NB4 (cell line): ENCODE data around the gene ISY1.

Source experiments
- DNase-seq: peaks from one replicate; pipeline ENCODE4 v3.0.0; 2010; ENCODE audit warnings: low read depth
- H3K4me3 ChIP-seq: one replicate; pipeline ENCODE4 v1.5.1; 2011; ENCODE audit warnings: mild to moderate bottlenecking, low read depth, low read length, moderate library complexity
- CTCF ChIP-seq: IDR thresholded peaks from one replicate; pipeline ENCODE4 v1.5.1; 2012; ENCODE audit warnings: low read depth, low read length
- MYC ChIP-seq: IDR thresholded peaks from 2 replicates; pipeline ENCODE4 v1.6.1; 2011; ENCODE audit warnings: low read depth, low read length
- POLR2A ChIP-seq: IDR thresholded peaks from 2 replicates; pipeline ENCODE4 v1.6.1; 2011; ENCODE audit warnings: mild to moderate bottlenecking; ENCODE audit not compliant: insufficient read length; ENCODE audit errors: extremely low read depth
- TF ChIP-seq, protein P1 (sequence below): IDR thresholded peaks from 2 replicates; pipeline ENCODE4 v1.6.1; 2011; ENCODE audit warnings: low read depth, low read length

The ISY1 gene

GRCh38 chr3:129106866-129107565 is 53.8 kb downstream of the ISY1 start:
- DNase-seq, result no peak
- TF ChIP-seq POLR2A (no peak), MYC (no peak), CTCF (no peak)
- TF ChIP-seq, protein P1, sequence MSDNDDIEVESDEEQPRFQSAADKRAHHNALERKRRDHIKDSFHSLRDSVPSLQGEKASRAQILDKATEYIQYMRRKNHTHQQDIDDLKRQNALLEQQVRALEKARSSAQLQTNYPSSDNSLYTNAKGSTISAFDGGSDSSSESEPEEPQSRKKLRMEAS, result no peak
- H3K4me3 ChIP-seq, result no peak overlapping the region

- no peak for DNase-seq
- no peak overlapping the region for H3K4me3 ChIP-seq
- TF ChIP-seq POLR2A, result no peak
- TF ChIP-seq, protein P1, result no peak
- no peak for TF ChIP-seq MYC
- TF ChIP-seq CTCF, result no peak
These were observed 54.5 kb downstream of the ISY1 start for GRCh38 chr3:129106320-129106719.

- TF ChIP-seq, protein P1, result no peak
- TF ChIP-seq POLR2A (no peak), MYC (no peak), CTCF (no peak)
- DNase-seq, result no peak
- no peak overlapping the region for H3K4me3 ChIP-seq
These were observed 55.0 kb downstream of the ISY1 start for GRCh38 chr3:129105862-129106261.

- no peak for DNase-seq
- no peak overlapping the region for H3K4me3 ChIP-seq
- TF ChIP-seq POLR2A (no peak), MYC (no peak)
- TF ChIP-seq, protein P1, result no peak
These were observed 56.3 kb downstream of the ISY1 start for GRCh38 chr3:129104498-129105079.

DNA sequence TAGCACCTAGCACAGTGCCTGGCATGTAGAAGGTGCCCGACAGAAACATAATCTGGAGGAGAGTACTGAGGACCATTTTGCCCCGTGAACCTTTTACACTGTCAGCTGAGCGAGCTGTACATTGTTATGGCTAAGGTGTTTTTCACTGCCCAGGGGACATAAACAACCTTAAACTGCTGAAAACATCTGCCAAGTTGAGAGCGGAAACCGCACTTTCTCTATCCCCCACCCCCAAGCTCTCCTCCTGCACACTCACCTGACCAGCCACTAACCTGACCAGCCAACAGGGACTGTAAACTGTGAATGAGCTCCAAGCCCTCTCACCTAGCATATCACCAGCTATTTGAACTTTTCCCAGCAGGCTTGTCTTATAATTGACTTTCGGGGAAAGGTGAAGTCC is 56.8 kb downstream of the ISY1 start:
- no peak for DNase-seq
- TF ChIP-seq POLR2A (no peak), MYC (no peak), CTCF (no peak)
- TF ChIP-seq, protein P1, result no peak
- no peak overlapping the region for H3K4me3 ChIP-seq

DNA sequence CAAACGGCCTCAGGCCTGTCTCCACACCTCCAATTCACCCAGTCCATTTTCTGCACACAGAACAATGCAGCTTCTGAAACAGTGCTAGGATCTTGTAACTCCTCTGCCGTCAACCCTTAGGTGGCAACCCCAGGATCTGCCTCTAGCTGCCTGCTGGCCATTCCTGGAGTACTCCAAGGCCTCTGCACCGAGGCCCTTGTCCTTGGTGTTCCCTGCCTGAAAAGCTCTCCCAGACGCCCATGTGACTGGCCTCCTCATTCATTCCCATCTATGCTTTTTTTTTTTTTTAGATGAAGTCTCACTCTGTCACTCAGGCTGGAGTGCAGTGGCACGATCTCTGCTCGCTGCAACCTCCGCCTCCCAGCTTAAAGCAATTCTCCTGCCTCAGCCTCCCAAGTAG is 57.6 kb downstream of the ISY1 start:
- H3K4me3 ChIP-seq, result no peak overlapping the region
- TF ChIP-seq CTCF, result no peak
- no peak for TF ChIP-seq MYC
- no peak for TF ChIP-seq POLR2A
- TF ChIP-seq, protein P1, result no peak
- no peak for DNase-seq
